Panc1 (cell line): ENCODE results near the gene OASL.

Experiments used
- POLR2AphosphoS5 ChIP-seq: IDR thresholded peaks from 2 replicates; pipeline ENCODE4 v1.6.1; 2012; ENCODE audit warnings: mild to moderate bottlenecking, low read depth, low read length, moderate library complexity
- TCF7L2 ChIP-seq: IDR thresholded peaks from 2 replicates; pipeline ENCODE4 v1.6.1; 2011; ENCODE audit warnings: mild to moderate bottlenecking, low read depth, low read length, inconsistent platforms
- TF ChIP-seq, protein P1 (sequence below): fragments of 450-650 bp; IDR thresholded peaks from 2 replicates; pipeline ENCODE4 v1.5.1; 2017; ENCODE audit warnings: mild to moderate bottlenecking

GRCh38 chr12:120990487-120991055, 48.5 kb downstream of the OASL start:
- TF ChIP-seq, protein P1, sequence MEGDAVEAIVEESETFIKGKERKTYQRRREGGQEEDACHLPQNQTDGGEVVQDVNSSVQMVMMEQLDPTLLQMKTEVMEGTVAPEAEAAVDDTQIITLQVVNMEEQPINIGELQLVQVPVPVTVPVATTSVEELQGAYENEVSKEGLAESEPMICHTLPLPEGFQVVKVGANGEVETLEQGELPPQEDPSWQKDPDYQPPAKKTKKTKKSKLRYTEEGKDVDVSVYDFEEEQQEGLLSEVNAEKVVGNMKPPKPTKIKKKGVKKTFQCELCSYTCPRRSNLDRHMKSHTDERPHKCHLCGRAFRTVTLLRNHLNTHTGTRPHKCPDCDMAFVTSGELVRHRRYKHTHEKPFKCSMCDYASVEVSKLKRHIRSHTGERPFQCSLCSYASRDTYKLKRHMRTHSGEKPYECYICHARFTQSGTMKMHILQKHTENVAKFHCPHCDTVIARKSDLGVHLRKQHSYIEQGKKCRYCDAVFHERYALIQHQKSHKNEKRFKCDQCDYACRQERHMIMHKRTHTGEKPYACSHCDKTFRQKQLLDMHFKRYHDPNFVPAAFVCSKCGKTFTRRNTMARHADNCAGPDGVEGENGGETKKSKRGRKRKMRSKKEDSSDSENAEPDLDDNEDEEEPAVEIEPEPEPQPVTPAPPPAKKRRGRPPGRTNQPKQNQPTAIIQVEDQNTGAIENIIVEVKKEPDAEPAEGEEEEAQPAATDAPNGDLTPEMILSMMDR, result no peak
- no peak for TF ChIP-seq POLR2AphosphoS5
- no peak for TF ChIP-seq TCF7L2
